ACC112 (cell line): ENCODE results near the gene NRBP1.

Experiments used
- H2AFZ ChIP-seq: fragments of 200-600 bp; sonication (generic); one replicate; pipeline ENCODE4 v1.6.0; 2017; ENCODE audit warnings: antibody characterized with exemption, low read length; ENCODE audit not compliant: unreplicated experiment
- H3K27ac ChIP-seq: fragments of 200-600 bp; sonication (generic); 2 replicates; pipeline ENCODE4 v1.5.1; 2014; ENCODE audit warnings: low read depth, mild to moderate bottlenecking, antibody characterized with exemption, low read length, moderate library complexity
- H3K27me3 ChIP-seq: fragments of 200-600 bp; sonication (generic); 2 replicates; pipeline ENCODE4 v1.6.1; 2014; ENCODE audit warnings: mild to moderate bottlenecking, antibody characterized with exemption, low read length, moderate library complexity, mixed read lengths; ENCODE audit not compliant: insufficient read depth
- H3K36me3 ChIP-seq: fragments of 200-600 bp; sonication (generic); 2 replicates; pipeline ENCODE4 v1.6.1; 2016; ENCODE audit warnings: mild to moderate bottlenecking, antibody characterized with exemption, low read length, moderate library complexity, mixed read lengths; ENCODE audit not compliant: insufficient read depth
- H3K4me1 ChIP-seq: fragments of 200-600 bp; sonication (generic); one replicate; pipeline ENCODE4 v1.6.1; 2016; ENCODE audit warnings: low read length, mixed read lengths; ENCODE audit not compliant: insufficient read depth, unreplicated experiment, control insufficient read depth
- H3K4me3 ChIP-seq: fragments of 200-600 bp; sonication (generic); 2 replicates; pipeline ENCODE4 v1.5.1; 2014; ENCODE audit warnings: mild to moderate bottlenecking, low read depth, low read length
- H3K79me2 ChIP-seq: fragments of 200-600 bp; sonication (generic); one replicate; pipeline ENCODE4 v1.6.0; 2016; ENCODE audit warnings: low read length; ENCODE audit not compliant: control insufficient read depth, unreplicated experiment, insufficient read depth

The NRBP1 gene

DNA sequence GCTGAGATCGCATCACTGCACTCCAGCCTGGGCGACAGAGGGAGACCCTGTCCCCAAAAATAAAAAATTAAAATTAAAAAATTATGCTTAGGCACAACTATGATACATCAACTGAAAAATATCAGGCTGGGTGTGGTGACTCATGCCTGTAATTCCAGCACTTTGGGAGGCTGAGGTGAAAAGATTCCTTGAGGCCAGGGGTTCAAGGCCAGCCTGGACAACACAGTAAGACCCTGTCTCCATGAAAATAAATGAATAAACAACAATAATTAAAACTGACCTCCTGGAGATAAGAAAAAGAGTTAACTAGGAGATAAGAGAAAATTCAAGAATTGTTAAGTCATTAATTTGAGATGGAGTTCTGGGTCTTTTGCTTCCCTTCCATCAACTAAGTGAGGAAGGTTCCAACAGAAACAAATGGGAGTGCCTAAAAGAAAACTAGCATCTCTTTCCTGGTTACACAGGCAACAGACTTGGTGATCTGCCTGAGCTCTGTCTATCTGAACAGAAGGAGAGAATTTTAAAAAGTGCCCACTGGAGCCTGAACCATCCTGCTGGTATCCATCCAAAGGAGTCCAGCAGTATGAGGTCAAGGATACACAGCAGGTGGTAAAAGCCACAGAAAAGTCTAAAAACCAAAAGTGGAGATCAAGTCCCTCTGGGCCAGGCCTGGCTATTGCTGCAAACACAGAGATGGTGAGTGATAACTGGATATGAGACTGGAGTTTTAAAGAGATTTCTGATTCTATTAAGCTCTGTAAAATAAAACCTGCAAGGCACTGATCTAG, 27.9 kb upstream of the NRBP1 start:
- no peak overlapping the region for H3K27ac ChIP-seq
- no peaks in the 10 kb centered on the region for H3K36me3 ChIP-seq
- H2AFZ ChIP-seq = no peak overlapping the region
- no peak overlapping the region for H3K4me3 ChIP-seq
- H3K4me1 ChIP-seq = peaks cover 7% of the 10 kb centered on the region
- no peaks in the 10 kb centered on the region for H3K27me3 ChIP-seq
- peaks cover 97% of the 10 kb centered on the region for H3K79me2 ChIP-seq

DNA sequence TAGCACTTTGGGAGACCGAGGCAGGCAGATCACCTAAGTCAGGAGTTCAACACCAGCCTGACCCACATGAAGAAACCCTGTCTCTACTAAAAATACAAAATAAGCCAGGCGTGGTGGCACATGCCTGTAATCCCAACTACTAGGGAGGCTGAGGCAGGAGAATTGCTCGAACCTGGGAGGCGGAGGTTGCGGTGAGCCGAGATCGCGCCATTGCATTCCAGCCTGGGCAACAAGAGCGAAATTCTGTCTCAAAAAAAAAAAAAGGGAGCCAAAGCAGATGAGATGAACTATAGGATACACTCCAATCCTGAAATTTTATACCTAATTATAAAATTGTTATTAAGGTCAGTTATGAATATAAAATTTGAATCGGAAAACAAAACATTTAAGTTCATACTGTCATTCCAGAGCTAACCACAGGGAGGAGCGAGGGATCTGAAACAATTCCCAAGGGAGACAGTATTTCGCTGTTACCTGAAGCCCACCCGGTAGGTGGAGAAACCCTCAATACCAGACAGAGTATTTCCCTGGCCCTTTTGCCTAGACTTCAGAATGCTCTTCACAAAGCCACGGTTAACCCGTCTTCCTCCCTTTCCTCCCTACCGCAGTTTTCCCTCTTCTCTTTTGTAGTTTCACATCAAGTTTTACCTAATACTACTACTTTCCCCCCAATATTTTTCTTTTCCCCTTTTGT, 20.5 kb upstream of the NRBP1 start:
- H3K27ac ChIP-seq = peak overlapping the region; percentile 76
- H3K4me1 ChIP-seq = peaks cover 6% of the 10 kb centered on the region
- H2AFZ ChIP-seq = no peak overlapping the region
- H3K79me2 ChIP-seq = peaks cover 61% of the 10 kb centered on the region
- no peaks in the 10 kb centered on the region for H3K27me3 ChIP-seq
- no peaks in the 10 kb centered on the region for H3K36me3 ChIP-seq
- H3K4me3 ChIP-seq = peak overlapping the region; percentile 97

- no peaks in the 10 kb centered on the region for H3K36me3 ChIP-seq
- no peaks in the 10 kb centered on the region for H3K27me3 ChIP-seq
- peak overlapping the region; percentile 49 for H2AFZ ChIP-seq
- peaks cover 53% of the 10 kb centered on the region for H3K79me2 ChIP-seq
- H3K4me1 ChIP-seq = peaks cover 6% of the 10 kb centered on the region
- peak overlapping the region; percentile 76 for H3K27ac ChIP-seq
- H3K4me3 ChIP-seq = peak overlapping the region; percentile 97
Observed at GRCh38 chr2:27408601-27409320, 19.7 kb upstream of the NRBP1 start.

- peak within 1 kb of the TSS; percentile 67 for H2AFZ ChIP-seq
- peak within 1 kb of the TSS; percentile 76 for H3K27ac ChIP-seq
- H3K36me3 ChIP-seq = no peaks in the 10 kb centered on the region
- peaks cover 6% of the 10 kb centered on the region for H3K4me1 ChIP-seq
- peak within 1 kb of the TSS; percentile 97 for H3K4me3 ChIP-seq
- H3K27me3 ChIP-seq = no peaks in the 10 kb centered on the region
- peaks cover 46% of the 10 kb centered on the region for H3K79me2 ChIP-seq
Observed at GRCh38 chr2:27409321-27410073, 18.9 kb upstream of the NRBP1 start, which contains the start of gene PPM1G. Gene PPM1G (minus strand): TSS chr2:27409591. CDS start chr2:27409422, 169 bp downstream.

GRCh38 chr2:27412419-27413152, 15.8 kb upstream of the NRBP1 start:
- H3K36me3 ChIP-seq = no peaks in the 10 kb centered on the region
- no peak overlapping the region for H3K4me3 ChIP-seq
- no peak overlapping the region for H3K27ac ChIP-seq
- H3K79me2 ChIP-seq = peaks cover 17% of the 10 kb centered on the region
- no peaks in the 10 kb centered on the region for H3K27me3 ChIP-seq
- H2AFZ ChIP-seq = no peak overlapping the region
- peaks cover under 1% of the 10 kb centered on the region for H3K4me1 ChIP-seq

GRCh38 chr2:27416151-27416550, 12.3 kb upstream of the NRBP1 start:
- Histone ChIP-seq H3K79me2 (no peaks in the 10 kb centered on the region), H3K36me3 (no peaks in the 10 kb centered on the region), H2AFZ (no peak overlapping the region), H3K4me3 (no peak overlapping the region), H3K4me1 (no peaks in the 10 kb centered on the region), H3K27ac (no peak overlapping the region), H3K27me3 (no peaks in the 10 kb centered on the region)

DNA sequence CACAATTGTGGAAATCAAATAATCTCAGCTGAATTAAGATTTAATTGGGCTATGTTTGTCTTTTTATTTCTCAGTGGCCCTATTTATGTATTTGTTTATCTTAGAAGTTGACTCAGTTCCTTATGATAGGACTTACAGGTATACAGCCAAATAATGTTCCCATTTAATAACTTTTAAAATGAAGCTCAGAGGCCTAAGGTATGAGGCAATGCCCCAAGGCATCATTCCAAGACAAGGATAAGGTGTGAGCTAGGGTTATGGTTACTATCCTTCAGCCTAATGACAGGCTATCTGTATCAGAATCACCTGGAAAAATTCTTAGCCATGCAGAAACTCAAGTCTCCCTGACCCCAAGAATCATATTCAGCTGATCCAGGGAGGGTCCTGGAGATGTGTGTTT, 7.4 kb upstream of the NRBP1 start:
- Histone ChIP-seq H3K4me1 (no peaks in the 10 kb centered on the region), H2AFZ (no peak overlapping the region), H3K79me2 (no peaks in the 10 kb centered on the region), H3K27me3 (no peaks in the 10 kb centered on the region), H3K4me3 (no peak overlapping the region), H3K27ac (no peak overlapping the region), H3K36me3 (no peaks in the 10 kb centered on the region)

DNA sequence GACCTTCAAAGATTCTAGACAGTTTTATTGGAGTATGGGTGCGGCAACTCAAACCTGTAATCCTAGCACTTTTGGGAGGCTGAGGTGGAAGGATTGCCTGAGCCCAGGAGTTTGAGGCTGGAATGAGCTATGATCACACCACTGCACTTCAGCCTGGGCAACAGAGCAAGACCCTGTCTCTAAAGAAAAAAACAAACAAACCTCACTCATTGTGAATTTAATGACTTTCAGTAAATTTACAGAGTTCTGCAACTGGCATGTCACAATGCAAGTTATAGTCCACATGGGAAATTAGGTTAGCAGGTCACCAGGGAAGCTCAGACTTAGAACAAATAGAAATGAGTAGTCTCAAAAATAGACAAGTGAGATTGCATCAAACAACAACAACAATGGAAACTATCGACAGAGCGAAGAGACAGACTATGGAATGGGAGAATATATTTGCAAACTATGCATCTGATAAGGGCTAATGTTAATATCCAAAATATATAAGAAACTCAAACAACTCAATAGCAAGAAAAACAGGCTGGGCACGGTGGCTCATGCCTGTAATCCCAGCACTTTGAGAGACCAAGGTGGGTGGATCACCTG, 6.7 kb upstream of the NRBP1 start:
- Histone ChIP-seq H3K4me3 (no peak overlapping the region), H3K27me3 (no peaks in the 10 kb centered on the region), H3K4me1 (no peaks in the 10 kb centered on the region), H3K36me3 (no peaks in the 10 kb centered on the region), H3K79me2 (no peaks in the 10 kb centered on the region), H2AFZ (no peak overlapping the region), H3K27ac (no peak overlapping the region)

DNA sequence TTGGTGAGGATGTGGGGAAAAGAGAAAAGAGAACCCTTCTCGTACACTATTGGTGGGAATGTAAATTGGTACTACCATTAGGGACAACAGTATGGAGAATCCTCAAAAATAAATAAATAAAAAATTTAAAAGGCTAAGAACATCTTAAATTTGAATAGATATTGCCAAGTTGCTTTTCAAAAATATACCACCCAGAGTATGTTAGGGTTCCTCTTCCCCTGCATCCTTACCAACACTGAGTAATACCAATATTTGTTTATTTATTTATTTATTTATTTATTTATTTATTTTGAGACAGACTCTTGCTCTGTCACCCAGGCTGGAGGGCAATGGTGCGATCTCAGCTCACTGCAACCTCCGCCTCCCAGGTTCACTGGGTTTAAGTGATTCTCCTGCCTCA, 5.5 kb upstream of the NRBP1 start:
- no peak overlapping the region for H3K4me3 ChIP-seq
- no peaks in the 10 kb centered on the region for H3K27me3 ChIP-seq
- H3K4me1 ChIP-seq = no peaks in the 10 kb centered on the region
- H3K36me3 ChIP-seq = no peaks in the 10 kb centered on the region
- H2AFZ ChIP-seq = no peak overlapping the region
- H3K27ac ChIP-seq = no peak overlapping the region
- H3K79me2 ChIP-seq = no peaks in the 10 kb centered on the region
